NT2/D1 (cell line): ENCODE results near the gene CATSPERB.

Source experiments
- SUZ12 ChIP-seq: IDR thresholded peaks from 2 replicates; pipeline ENCODE4 v1.6.1; 2011; ENCODE audit not compliant: insufficient read length, insufficient read depth; ENCODE audit errors: extremely low read depth
- YY1 ChIP-seq: IDR thresholded peaks from 2 replicates; pipeline ENCODE4 v1.6.1; 2011; ENCODE audit not compliant: insufficient read length, insufficient read depth

DNA sequence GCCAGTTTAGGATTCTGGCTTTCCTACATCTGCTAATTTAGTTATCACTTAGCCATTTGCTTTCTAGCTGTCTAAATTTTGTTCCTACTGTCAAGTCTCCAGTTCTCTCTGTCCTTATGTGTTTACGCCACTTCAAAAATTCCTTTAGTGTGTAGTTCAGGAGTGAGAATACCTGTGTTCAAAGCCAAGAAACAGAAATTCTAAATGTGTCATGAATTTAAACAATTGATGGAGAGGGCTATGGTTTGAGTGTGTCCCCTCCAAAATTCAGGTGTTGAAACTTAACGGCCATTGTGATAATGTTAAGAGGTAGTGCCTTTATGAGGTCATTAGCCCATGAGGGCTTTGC lies 11.4 kb upstream of the CATSPERB start:
- TF ChIP-seq SUZ12 (no peak), YY1 (no peak)
